T-helper 9 cell (primary cell): ENCODE results near the gene SPRY1.

Experiments
- DNase-seq: peaks from one replicate; pipeline ENCODE4 v3.0.0-alpha.2; 2020

The SPRY1 gene

DNA sequence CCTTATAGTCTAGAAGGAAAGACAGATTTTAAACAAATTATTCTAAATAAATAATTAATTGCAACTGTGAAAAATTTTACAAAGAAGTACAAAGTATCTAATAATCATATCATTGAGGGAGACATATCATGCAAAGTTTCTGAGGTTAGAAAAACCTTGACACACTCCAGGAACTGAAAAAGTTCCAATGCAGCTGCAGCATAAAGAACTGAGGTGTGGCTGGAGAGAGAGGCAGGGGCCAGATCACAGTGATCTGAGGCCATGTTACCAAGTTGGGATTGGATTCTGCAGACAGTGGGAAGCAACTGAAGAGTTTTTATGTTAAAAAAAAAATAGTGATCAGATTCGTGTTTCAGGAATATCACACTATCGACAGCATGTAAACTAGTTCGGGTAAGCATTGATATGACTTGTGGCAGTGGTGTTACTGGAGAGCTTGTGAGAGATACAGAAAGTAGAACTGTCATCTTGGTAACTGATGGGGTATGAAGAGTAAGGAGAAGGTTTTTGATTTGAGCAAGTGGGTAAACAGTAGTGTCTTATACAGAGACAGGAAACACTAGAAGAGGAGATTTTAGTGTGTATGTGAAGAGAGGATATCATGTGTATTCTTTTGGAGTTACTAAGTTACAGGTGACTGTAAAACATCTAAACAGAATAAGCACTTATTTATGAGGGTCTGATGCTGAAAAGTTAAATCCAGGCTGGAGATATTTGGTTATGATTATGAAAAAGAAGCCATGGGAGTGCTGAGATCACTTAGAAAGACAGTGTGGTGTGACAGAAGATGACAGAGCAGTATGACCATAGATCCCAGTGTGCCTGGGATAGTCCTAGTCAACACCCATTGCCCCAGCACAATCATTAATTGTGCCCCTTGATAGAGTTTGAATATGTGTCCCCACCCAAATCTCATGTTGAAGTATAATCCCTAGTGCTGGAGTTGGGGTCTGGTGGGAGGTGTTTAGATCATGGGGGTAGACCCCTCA, 15.6 kb upstream of the SPRY1 start:
- no peak for DNase-seq

DNA sequence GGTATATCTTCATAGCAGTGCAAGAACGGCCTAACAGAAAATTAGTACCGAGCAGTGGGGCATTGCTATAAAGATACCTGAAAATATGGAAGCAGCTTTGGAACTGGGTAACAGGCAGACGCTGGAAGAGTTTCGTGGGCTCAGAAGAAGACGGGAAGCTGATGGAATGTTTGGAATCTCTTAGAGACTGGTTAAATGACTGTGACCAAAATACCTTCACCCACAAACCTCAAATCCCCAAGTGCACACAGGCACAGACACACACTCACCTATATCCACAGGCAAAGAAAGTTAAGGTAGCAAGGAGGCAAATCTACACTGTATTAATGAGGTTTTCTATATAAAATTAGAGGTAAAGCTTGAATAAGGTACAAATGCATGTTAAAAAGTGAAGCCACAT, 14.6 kb upstream of the SPRY1 start:
- DNase-seq = no peak

DNA sequence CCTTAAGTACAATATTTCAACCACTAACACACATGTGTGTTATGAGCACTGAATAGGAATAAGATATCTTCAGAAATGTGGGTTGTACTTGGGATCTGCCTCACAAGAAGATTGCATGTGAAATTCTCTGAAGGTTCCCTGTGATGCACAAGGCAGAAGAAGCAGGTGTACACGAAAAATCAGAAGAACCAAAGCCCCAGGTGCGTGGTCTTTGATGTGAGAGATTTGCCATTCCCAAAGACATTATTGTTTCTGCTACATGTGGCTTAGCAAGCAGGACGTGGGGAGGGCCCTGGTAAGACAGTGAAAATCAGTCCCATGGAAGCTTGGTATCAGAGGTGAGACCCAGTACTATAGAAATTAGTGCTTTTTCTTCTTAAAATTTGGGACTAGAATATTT, 13.0 kb upstream of the SPRY1 start:
- no peak for DNase-seq

DNA sequence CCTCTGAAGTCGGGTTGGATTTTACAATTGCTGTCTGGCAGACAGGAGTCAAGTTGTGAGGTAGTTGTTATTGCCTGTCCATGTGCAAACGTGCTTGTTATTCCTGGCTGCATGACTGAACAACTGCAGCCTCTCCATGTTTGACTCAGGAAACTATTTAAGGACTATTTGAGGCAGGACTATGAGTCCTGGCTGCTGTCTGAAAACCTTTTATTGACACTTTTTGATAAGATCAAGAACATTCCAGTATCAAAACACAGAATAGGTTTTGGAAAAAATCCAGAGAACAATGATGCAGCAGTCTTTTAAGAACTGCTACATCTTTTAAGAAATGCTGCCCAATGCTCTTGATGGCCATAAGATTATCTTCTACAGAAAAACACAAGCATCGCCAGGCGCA, 10.0 kb upstream of the SPRY1 start:
- no peak for DNase-seq

DNA sequence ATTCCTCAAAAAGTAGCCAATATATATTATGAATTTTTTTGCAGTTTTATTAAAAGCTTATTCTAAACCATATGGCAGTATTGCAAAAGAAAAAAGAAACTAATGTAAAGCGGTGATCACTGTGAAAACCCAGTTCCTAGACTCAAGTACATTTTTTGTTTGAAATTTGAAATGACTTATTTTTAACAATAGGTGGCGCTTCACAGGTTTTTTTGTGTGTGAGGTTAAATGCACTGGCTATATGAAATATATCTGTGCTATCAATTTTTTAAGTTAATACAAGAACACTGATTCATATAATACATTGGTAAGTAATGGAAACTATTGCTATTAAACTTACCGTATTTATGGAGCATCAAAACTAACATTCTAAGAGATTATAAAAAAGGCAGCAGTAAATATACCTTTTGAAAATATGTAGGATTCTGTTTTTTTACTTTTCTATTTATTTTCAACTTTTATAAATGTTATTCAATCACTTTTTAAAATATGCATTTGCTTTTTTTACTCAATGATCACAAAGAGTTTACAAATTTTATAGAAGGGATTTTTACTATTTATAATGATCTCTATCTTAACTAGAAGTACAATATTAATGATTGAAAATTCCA, 5.6 kb upstream of the SPRY1 start:
- no peak for DNase-seq

DNA sequence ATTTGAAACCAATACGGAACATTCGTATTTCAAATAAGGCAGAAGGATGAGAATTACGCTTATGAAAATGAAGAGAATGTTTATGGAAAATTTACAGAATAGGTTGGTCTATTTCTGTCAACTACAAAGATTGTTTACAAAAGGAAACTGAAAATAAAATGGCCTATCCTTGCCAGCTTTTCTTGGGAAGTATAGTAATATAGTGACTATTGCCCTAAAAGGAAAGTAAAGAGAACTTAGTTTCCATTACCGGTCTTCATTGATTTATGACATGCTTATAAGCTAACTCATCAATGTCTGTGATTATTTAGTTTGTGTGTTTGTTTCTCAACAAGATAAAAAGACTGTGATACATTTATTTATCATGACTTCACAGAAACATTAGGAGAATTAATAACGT, 2.9 kb upstream of the SPRY1 start:
- no peak for DNase-seq

DNA sequence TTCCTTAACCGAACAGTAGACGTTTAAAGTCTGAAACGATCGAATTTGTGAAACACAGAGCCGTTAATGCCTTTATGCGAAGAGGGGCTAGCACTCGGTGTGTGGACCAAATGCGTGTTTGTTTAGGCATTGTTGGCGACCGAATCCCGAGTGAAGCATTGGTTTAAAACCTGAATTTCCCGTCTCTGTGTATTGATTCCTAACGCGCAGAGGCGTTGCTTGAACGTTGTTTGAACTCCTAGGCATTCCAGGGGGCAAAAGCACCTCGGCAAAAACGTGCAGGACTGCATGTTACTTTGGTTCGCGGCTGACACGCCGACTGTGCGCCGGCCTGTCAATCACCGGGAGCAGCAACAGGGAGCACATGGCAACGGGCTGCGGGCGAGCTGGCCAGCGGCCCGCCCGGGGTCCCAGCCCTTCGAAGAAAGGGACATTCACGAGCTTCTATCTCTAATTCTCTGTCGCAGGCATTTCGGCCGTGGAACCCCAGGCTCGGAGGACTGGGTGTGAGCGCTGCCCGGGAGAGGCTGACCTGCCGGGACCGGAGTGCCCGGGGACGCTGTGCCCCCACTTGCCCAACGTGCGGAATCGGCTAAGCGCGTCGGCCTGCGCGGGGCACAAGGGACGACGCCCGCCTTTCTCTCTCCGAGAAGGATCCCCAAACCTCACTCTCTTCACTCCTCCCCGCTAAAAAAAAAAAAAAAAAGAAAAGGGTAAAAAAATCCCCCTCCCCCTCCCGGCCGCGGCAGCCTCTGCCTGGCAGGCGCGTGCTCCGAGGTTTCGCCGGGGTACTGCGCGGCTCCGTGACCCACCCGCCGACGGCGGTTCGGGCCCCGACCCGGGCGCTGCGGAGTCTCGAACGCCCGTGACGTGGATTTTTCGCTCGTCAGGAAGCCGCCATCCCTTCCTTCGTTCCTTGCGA, 810 bp downstream of the SPRY1 start:
- DNase-seq = peak; percentile 23

DNA sequence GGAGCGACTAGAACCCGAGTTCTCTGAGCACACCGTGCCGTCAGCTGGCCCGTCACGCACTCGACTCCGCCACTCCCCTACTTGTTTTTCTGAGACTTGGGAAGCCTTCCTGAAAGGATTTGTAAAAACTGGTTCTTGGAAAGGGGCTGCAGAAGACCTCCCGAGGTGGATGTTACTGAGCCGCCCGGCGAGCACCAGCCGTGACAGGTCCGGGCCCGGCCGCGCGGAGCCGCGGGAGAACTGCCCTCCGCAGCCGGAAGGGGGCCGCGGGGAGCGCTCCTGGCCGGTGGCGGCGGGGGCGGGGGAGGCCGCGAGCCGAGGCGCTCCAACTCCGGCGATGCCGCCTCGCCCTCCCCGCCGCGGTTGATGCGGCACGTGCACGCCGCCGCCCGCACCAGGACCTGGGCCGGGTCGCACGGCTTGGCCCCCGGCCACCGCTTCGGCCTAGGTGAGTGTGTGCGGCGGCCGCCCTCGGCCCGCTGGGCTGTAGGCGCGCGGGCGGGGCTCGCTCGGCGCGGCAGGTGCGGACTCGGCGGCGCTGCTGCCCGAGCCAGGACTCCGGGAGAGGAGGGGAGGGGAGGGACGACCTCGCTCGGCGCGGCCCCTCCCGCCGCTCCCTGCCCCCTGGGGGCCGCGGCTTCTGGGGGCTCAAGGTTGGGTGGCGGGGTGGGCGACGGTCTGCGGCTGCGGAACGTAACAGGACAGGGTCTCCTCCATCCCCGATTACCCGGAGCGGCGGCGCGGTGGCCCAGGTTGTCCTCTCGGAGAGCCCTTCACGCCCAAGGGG, 1.7 kb downstream of the SPRY1 start:
- peak; percentile 46 for DNase-seq

DNA sequence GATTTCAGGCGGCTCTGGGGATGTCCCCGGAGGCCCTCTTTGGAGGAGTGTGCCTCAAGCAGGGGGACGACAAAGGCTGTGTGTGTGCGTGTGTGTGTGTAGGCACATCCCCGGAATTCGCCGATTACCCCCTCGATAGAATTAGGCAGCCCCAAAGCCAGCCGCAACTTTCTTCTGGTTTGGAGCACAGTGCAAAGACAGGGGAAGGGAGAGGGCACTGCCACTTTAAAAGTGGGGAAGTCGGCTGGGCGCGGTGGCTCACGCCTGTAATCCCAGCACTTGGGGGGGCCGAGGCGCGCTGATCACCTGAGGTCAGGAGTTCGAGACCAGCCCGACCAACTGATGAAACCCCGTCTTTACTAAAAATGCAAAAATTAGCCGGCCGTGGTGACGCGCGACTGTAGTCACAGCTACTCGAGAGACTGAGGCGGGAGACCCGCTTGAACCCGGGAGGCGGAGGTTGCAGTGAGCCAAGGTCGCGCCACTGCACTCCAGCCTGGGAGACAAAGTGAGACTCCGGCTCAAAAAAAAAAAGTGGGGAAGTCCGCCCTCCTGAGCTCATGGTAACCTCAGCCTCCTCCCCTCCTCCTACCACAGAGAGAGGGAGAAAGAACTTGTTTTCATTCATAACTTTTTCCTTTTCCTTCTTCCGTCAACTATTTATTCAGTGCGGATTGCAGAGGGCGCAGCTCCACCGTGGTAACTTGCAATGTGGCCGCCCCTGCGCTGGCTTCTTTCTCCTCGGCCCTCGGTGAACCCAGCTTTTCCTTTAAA, 2.4 kb downstream of the SPRY1 start:
- DNase-seq = peak; percentile 37

DNA sequence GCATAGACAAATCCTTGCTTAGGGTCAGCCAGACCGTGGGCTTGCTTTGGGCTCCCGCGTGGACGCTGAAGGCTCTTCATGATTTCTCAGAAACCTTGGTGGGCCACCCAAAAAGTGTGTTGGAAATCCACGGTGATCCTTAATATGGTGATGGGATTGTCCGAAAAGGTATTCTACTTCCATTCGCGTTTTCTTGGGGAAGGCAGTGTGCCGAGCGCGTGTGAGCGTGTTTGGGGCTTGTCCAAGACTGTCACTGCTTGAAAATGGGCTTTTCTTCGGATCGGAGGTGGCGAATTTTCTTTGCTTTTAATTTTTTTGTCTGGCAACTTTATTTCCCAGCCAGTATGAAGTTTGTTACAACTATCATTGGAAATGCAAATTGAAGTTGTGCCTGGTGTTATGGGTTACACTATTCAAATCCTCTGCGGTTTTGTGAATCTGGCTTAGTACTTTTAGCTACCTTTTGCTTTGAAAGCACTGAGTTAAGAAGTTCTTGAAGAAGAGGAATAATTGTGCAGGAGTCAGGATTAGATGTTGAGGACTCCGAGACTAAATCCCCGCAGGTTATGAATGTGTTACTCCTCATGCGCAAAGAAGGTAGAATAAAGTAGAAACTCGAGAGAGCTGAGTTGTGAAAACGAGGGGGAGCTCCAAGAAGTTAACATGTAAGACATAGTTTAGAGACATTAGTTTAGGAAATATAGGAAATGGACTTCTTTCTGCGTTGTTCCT, 3.2 kb downstream of the SPRY1 start:
- DNase-seq = no peak

DNA sequence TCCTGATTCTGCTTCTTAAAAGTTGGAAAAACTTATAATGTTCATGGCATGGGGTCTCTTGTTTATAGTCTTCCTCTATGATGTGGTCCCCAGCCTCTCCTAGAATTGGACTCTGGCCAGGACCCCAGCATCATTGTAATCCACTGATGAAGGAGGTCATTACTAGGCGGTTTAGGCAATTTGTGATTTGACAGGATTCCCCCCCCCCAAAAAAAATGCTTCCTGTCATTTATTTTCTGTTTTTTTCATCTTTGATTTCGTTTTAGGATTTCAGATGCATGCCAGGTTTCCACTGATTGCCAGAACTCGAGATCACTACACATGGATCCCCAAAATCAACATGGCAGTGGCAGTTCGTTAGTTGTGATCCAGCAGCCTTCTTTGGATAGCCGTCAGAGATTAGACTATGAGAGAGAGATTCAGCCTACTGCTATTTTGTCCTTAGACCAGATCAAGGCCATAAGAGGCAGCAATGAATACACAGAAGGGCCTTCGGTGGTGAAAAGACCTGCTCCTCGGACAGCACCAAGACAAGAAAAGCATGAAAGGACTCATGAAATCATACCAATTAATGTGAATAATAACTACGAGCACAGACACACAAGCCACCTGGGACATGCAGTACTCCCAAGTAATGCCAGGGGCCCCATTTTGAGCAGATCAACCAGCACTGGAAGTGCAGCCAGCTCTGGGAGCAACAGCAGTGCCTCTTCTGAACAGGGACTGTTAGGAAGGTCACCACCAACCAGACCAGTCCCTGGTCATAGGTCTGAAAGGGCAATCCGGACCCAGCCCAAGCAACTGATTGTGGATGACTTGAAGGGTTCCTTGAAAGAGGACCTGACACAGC, 4.9 kb downstream of the SPRY1 start:
- no peak for DNase-seq

DNA sequence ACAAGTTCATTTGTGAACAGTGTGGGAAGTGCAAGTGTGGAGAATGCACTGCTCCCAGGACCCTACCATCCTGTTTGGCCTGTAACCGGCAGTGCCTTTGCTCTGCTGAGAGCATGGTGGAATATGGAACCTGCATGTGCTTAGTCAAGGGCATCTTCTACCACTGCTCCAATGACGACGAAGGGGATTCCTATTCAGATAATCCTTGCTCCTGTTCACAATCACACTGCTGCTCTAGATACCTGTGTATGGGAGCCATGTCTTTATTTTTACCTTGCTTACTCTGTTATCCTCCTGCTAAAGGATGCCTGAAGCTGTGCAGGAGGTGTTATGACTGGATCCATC, 5.5 kb downstream of the SPRY1 start:
- no peak for DNase-seq

DNA sequence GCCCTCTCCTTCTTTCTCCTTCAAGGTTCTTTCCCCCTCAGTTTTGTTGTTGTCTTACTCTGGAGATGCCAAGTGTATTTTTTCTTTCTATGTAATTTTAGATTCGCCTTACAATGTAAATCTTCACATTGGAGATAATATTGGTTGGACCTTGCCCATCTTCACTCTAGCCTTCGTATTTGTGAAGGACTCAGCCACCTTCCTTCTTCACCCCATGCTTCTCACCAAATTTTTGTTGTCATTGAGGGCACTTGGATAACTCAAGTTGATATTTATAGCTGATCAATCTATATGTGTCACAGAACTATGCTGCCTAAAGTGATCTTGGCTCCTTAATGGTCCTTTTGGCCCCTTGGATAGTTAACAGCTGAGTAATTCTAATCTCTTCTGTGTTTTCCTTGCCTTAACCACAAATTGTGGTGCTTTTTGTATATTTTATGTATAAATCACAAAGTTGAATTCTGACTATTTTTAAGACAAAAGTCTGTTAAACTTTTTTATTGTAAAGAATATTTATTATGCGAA, 6.5 kb downstream of the SPRY1 start:
- DNase-seq = no peak

DNA sequence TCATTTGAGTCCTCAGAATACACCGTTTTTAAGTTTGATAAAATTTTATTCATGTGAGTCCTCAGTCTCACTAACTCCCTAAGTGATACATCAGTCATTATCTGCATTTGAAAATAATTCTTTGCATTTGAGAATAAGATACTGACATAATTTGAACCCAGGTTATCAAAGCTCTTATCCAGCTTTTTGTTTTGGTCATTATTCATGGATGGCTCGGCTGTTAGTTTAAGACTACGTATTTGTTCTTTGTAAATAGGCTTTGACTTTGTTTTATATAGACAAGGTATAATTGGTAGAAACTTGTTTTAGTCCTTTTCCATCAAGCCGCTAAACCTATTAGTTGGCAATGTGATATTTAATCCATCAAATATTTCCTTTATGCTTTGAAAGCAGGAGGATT, 7.9 kb downstream of the SPRY1 start:
- DNase-seq = no peak

DNA sequence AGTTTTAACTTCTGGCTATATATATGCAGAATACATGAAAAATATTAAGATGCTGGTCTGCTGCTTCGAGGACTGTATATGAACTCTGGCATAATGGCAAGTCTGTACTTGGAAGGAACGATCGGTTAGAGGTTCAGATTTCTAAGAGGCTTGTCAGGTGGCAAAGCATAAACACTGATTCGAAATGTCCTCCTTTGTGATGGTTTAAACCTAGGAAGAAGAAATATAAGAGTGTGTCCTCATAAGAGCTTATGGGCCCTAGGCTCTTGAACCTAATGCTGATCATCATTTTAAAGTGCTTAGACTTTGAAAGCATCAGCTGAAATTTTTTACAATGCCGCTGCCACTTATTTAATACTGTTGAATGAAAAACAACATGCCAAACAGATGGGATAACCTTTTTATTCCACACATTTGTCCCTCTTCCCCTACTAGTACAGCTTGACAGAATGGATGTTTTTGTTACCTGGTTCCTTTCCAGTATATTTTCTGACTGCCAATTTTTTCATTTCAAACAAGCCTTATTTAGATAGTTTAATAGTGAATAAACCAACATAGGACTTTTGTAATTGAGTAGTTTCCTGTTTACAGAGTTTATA, 8.8 kb downstream of the SPRY1 start:
- DNase-seq = no peak

DNA sequence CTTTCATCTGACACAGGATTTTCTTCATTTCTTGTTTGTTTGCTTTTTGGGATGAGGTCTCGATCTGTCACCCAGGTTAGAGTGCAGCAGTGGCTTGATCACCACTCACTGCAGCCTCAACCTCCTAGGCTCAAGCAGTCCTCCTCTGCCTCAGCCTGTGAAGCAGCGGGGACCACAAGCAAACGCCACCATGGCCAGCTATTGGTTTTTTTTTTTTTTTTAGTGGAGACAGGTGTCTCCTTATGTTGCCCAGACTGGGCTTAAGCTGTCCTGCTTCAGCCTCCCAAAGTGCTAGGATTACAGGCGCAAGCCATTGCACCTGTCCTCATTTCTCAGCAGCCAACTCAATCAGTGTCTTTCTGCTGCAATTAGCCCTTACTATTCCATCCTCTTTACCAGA, 10.3 kb downstream of the SPRY1 start:
- no peak for DNase-seq

DNA sequence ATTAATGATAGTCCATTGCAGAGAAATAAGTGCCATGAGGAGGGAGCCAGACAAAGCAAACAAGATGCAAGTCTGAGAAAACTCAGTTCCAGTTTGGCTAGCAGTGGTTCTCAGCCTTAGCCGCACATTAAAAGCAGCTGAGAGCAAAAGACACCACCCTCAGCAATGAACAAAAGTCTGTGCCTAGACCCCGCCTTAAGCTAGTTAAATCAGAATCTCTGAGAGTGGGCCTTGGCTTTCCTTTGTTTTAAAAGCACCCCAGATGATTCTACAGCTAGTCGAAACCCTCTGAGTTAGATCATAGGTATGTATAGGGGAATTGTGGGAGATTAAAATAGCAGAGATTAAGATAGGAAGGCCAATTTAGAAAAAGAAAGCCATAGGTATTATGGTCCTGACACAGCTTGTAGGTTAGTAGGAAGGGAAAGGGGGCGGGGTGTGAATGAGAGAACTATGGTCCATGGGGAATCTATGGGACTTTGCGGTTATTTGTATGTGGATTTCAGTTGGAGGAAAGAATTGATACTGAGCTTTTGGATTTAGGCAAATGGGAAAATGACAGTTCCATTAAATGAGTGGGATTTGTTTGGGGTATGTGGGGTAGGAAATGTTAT, 12.0 kb downstream of the SPRY1 start:
- DNase-seq = no peak

DNA sequence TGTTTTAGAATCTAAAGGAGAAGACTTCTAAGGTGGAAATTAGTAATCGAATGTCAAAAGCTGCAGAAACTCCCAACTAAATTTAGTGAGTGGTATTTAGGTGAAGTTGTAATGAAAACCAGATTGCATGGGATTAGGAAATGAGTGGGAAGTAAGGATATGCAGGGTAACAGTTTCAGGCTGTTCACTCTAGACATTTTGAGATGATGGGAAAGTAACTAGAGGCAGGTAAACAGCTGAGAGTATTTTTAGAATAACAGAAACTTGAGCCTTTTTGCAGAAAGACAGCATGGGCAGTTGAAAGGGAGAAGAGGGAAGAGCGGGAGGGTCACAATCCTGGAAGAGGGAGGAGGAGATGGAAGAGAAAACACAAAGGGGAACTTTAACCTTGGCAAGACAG, 12.7 kb downstream of the SPRY1 start:
- DNase-seq = no peak

DNA sequence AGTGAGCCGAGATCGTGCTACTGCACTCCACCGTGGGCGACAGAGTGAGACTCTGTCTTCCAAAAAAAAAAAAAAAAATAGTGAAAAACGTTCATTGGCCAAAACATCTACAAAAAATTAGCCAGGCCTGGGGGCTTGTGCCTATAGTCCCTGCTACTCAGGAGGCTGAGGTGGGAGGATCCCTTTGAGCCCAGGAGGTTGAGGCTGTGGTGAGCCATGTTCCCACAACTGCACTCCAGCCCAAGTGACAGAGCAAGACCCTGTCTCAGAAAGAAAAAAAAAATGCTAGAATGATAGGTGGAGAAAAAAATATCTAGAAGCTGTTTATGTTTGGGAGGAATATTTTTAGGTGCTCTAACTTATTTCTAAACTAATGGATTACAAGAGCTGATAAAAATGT, 14.9 kb downstream of the SPRY1 start:
- no peak for DNase-seq
